ENCODE data around the gene AP1M1.

GRCh38 chr19:16280306-16280705, 82.6 kb downstream of the AP1M1 start:
- TF ChIP-seq, protein P1, sequence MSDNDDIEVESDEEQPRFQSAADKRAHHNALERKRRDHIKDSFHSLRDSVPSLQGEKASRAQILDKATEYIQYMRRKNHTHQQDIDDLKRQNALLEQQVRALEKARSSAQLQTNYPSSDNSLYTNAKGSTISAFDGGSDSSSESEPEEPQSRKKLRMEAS (IDR thresholded peaks at IDR 0.05) = no peak
- TF ChIP-seq RAD21 (IDR thresholded peaks at IDR 0.05; ENCODE audit: low read depth) (no peak), CEBPB (IDR thresholded peaks at IDR 0.05) (no peak), YY1 (IDR thresholded peaks at IDR 0.05; ENCODE audit: low read depth) (no peak), EP300 (IDR thresholded peaks at IDR 0.05; ENCODE audit: borderline replicate concordance) (no peak), TAF1 (IDR thresholded peaks at IDR 0.05; ENCODE audit: low read depth) (no peak), TCF12 (IDR thresholded peaks at IDR 0.05; ENCODE audit: low read depth) (no peak), FOXM1 (IDR thresholded peaks at IDR 0.05; ENCODE audit: borderline replicate concordance, low read depth) (no peak), EGR1 (IDR thresholded peaks at IDR 0.05) (no peak), NFIC (IDR thresholded peaks at IDR 0.05) (no peak), TEAD4 (IDR thresholded peaks at IDR 0.05) (no peak)
- TF ChIP-seq, protein P2, sequence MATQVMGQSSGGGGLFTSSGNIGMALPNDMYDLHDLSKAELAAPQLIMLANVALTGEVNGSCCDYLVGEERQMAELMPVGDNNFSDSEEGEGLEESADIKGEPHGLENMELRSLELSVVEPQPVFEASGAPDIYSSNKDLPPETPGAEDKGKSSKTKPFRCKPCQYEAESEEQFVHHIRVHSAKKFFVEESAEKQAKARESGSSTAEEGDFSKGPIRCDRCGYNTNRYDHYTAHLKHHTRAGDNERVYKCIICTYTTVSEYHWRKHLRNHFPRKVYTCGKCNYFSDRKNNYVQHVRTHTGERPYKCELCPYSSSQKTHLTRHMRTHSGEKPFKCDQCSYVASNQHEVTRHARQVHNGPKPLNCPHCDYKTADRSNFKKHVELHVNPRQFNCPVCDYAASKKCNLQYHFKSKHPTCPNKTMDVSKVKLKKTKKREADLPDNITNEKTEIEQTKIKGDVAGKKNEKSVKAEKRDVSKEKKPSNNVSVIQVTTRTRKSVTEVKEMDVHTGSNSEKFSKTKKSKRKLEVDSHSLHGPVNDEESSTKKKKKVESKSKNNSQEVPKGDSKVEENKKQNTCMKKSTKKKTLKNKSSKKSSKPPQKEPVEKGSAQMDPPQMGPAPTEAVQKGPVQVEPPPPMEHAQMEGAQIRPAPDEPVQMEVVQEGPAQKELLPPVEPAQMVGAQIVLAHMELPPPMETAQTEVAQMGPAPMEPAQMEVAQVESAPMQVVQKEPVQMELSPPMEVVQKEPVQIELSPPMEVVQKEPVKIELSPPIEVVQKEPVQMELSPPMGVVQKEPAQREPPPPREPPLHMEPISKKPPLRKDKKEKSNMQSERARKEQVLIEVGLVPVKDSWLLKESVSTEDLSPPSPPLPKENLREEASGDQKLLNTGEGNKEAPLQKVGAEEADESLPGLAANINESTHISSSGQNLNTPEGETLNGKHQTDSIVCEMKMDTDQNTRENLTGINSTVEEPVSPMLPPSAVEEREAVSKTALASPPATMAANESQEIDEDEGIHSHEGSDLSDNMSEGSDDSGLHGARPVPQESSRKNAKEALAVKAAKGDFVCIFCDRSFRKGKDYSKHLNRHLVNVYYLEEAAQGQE (IDR thresholded peaks at IDR 0.05; ENCODE audit: low read depth) = no peak

Measured in Ishikawa (cell line).